T-helper 1 cell (primary cell): ENCODE measurements around the gene RBM8A.

Experiments used
- DNase-seq, 5 donors: peaks; one replicate each; pipeline ENCODE4 v3.0.0-alpha.2; 2012 to 2020

Gene RBM8A

DNA sequence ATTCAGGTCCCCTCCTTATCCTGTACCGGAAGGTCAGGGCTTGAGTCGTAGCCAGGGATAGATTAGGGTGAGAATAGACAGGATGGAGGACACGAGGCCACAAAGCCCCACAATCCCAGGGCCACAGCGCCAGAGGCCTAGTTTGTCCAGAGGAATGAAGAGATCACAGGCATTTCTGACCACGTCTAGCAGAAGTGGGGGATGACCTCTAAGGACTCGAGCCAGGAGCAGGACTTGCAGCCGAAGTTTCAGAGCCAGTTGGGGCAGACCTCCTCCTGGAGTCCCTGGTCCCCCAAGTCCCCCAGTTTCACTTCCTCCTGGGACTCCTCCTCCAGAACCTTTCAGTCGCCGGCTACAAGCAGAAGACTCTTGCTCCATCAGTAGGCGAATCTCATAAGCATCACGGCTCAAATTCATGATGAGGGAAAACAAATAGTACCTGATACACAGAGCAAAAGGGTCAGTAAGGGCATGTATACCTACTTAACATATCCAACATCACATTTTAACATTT lies 15.1 kb downstream of the RBM8A start:
- DNase-seq, result no peak

DNA sequence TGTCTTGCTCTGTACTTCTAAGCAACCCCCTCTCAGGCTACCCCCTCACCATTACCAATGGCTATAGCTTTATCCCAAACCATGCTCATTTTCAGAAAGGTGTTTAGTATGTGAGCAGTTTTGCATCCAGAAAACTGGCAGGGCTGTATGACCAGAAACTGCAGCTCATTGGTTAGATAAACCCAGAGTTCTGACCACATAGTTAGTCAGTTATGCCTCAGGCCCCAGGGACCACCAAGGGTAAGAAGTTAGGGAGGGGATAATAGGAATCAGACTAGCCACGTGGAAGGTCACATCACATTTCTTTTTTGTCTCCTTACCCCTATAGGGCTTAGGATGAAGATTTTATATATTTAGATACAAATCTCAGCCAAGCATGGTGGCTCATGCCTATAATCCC lies 18.6 kb downstream of the RBM8A start:
- no peak for DNase-seq

DNA sequence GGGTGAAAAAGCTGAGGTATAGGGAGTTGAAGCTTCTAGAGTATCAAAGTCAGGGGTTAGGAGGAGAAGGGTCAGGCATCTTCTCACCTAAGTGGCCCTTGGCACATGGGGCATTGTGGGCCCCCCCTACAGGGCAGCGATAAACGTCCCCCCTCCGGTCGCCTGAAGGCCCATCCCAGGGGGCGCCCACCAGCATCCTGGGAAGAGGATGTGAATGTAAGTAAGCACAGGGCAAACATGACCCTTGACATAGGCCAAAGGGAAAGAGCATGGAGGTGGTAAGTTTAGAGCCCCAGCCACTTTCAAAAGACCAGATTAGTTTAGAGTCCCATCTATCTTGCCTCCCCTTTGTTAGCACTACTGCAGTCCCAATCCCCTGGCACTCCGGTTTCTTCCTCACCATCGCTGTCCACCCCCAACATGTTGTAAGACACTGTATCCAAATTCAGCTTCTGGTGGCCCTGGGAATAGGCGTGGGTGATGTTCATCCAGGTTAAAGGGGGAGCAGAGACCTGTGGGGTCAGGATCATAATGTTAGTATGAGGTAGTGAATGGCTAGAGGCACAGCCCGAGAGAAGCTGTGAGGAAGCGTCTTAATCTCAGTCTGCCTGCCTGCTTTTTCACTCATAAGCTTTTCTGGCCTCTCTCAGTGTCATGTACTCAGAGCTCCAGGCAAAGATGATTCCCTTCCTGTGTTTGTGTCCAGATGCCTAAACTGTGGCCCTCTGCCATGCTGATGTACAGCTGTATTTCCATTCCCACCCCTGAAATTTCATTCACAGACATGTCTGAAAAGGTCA lies 20.1 kb downstream of the RBM8A start:
- no peak for DNase-seq

DNA sequence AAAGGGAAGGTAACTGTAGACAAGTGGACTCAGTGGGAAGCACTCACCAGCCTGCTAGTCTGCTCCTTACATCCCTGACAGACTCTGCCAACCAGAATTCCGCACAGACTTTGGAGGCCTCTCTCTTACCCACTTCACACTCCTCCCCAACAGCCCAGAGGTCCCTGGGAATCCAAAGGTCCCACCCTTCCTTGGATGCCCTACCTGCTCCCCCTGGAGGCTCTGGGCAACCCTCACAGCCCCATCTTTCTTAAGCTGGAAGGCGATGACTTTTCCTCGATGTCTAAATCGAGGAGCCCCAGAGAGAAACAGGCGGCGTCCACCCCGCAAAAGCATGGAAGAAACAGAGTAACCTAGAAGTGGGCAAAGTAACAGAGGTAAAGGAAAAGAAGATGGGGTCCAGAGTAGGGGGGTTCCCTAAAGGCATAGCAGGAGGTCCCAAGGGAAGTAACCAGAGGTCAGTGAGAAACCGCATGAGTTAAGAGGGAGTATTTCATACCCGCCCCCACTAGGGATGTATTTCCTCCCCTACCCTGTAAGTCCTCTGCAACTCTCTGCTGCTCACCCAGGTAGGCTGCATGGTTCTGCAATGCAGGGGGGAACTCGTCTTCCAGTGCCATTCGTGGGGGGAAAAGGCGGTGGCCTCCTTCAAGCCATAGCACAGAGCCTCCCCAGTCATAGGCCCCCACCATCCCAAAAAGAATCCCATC lies 25.8 kb downstream of the RBM8A start:
- DNase-seq, result no peak

DNA sequence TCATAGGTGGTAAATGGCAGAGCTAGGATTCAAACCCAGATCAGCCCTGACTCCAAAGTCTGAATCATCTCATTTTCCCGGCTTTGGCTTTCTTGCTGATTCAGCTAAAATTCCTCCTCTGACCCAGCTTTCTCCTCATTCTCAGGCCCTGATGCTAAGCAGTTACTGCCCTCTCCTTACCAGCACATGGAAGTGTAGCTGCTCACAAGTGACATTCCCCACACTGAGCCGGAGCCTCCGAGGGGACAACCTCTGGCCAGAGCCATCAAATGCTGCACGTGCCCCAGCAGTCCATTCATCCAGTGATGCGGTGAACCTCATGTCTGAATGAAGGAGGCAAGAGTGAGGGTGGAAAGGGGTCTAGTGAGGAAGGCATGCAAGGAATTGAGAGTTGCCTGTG lies 28.5 kb downstream of the RBM8A start:
- no peak for DNase-seq

DNA sequence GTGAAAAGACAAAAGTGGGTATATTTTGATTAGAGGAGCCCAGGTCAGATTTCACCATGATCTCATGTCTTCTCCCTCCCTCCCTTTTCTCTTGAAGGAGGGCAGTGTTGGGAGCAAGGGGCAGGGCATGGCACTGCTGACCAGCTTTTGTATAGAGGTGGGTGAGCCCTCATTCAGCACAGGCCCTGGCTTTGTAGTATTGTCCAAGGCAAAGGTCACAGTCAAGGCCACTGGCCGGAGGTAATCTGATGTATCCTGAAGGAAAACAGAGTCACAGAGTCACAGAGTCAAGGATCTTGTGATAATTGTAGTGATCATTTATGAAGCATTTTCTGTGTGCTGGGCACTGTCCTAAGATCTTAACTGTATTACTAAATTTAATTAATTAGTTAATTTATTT lies 29.3 kb downstream of the RBM8A start:
- no peak for DNase-seq

DNA sequence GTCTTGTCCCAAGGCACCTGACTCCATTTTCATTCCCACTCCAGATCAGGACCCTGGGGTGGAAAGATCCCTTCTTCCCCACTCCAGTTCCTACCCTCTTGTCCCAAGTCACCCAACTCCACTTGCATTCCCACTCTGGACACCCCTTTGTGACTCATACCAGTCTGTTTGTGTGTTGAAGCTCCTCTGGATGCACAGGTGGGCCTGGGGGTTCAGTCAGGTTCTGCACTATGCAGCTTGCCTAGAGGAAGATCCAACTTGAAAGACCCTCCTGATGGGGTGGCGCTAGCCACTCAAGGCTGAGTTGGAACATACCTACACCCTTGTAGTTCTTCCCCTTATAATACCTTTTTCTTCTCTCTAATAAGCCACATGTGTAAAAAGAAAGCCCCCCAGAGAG lies 31.8 kb downstream of the RBM8A start:
- DNase-seq, result no peak

DNA sequence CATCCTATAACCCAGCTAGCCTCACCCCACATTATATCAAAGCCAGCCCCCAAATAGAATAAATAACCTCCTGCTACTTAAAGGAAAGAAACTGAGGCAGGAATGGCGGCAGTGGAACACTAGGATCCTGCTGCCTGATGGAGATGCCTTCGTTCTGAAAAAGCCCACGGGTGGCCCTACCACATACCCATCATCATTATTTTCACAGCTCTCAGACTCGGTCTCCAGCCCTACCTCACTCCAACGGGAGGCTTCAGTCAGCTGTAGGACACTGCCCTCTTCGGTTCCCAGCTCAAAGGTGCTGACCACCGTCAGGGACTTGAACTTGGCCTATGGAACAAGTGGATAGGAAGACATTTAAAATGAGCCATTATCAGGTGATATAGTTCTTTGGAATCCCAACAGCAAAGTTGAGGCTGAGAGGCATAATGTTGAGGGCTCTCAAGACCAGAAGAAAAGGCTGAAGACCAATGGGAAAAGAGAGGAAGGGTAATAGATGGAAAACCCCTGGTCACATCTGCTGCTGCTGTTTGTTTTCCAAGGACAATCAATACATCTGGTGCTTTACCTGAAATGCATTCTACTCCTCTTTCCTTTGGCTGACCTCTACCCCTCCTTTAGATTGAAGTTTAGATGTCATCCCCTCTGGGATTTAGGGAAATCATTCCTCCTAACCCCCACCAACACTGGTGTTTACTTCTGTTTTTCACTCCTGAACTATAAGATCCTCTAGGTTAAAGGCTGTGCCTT lies 33.8 kb downstream of the RBM8A start:
- no peak for DNase-seq

DNA sequence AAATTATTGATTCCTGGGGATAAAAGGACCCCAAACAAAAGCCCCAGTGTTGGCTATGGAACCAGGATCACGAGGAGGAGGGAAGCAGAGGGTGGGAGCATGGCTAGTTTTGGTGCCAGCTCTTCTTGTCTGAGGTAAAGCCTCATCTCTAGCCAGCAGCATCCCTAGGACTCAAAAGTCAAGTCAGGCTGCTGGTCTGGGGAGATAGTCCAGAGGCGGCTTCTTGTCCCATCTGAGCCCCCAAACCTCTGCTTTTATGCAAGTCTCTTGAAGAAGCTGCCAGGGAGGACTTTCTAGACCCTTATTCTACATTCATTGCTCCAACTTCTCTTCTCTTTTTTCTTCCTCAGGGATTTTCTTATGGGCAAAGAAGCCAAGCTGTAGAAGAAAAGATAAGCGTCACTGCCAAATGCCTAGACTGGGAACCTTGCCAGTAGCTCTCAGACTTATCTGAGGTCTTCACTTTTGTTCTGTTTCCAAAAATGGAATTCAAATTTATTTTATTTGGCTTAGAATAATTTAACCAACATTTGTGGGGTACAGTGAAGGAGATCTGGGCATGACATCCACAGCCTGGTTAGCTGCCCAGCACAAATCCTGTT lies 34.7 kb downstream of the RBM8A start:
- DNase-seq, result no peak

DNA sequence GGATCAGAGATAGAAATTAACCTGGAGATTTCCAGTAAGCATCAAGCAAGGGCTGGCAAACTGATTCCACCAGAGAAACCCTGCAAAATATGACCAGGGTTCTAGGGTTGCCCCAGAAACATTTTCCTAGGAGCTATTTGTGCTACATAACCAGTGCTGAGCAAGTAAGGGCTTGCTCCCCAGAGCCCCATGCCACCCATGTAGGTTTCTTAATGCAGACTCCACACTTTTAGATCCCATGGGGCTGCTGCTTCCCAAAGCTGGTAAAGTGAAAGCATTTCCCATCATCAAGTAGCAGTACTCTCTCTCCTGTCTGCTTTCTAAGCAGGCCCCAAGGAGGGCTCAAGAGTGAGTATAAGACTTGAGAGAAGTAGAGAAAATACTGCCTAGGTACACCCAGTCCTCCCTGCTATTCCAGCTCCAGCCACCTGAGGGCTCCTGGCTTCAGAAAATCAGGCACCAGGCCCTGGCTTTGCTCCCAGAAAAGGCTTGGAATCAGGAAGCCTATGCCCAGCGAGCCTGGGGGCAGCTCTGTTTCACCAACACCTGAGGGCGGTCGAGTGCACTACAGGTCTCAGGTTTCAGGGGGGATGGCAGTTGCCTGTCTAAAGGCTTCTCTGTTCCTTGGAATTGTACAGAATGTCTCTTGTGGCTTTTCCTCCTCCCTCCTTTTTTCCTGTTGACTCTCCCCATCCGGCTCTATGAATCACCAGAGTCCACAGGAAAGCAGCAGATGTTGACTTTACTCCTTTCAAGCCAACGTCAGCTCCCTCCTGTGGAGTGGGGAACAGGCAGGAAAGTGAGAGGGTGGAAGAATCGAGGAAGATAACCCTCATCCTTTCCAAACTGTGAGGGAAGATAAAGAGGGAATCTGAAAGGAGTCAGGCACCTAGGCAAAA lies 35.4 kb downstream of the RBM8A start:
- peak in 4 of 5 donors; percentile 21 to 42 (median 26) for DNase-seq

DNA sequence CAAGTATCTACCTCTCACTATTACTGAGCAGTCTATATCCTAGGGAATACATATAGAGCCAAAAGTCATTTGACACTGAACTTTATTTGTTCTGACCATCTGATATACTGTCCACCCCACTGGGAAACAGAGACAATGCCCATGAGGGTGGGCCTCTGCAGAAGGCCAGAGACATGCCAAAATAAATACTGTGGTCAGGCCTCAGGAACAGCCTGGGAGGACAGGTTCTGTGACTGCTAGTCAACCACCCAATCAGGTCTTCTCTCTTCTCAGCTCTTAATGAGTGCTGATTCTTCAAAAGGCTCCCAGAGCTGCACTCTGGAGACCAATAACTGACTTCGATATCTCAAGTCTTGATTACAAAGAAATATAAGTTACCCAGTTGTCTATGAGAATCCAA lies 36.1 kb downstream of the RBM8A start:
- DNase-seq, result no peak

DNA sequence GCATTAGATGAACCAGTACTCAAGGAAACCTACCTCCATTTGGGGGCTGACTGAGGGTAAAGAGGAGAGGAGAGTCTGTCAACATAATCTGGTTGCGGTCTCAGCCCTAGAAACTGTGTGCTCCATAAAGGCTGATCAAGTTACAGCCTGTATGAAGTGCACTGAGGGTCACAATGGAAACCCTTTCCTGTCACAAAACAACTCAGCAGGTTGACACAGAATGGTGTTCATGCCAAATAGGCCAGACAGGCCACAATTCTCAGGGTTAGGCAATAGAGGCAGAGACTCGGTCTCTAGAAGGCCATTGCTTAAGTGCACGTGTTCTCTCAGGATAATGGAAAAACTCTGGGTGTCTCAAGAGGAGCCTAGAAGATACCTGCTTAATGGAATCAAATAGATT lies 37.6 kb downstream of the RBM8A start:
- no peak for DNase-seq

DNA sequence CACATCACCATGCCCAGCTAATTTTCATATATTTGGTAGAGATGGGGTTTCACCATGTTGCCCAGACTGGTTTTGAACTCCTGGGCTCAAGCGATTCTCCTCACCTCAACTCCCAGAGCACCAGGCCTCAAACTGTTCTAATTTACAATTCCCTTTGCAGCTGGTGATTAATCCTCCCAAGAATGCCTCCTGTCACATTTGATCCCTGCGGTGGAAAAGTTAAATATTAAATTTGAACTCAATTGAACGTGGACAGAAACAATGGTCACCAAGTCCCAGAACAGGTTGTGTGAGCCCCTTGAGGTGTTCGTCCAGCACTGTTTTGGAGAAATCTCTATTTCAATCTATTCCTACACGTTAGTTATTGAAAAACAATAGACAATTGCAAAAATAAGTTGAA lies 39.7 kb downstream of the RBM8A start:
- no peak for DNase-seq

DNA sequence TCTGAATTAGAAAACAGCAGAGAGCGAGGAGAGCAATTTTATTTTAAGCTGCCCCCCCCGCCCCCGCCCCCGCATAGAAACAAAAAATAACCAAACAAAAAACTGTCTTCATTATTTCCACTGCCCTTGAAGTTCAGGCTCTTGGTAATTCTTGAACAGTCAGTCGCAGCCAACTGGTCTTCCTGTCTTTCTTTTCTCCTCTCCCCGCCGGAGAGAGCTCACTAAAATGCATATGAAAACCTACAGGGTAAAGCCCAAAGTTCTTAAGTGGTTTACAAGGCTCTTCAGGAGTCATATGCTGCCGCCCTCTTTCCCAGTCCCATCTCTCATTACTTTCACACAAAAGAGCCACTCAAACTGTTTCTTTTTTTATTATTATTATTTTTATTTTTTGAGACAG lies 40.5 kb downstream of the RBM8A start:
- no peak for DNase-seq

DNA sequence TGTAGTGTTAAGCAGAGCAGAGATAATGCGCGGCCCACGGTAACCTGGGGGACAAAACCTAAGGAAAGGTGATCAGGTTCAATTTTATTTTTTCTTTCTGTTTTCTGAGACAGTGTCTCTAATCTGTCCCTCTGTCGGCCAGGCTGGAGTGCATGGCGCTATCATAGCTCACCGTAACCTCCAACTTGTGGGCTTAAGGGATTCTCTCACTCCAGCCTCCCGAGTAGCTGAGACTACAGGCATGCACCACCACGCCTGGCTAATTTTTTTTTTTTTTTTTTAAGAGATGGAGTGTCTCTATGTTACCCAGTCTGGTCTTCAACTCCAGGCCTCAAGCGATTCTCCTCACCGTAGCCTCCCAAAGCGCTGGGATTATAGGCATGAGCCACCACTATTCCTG lies 40.9 kb downstream of the RBM8A start:
- no peak for DNase-seq

DNA sequence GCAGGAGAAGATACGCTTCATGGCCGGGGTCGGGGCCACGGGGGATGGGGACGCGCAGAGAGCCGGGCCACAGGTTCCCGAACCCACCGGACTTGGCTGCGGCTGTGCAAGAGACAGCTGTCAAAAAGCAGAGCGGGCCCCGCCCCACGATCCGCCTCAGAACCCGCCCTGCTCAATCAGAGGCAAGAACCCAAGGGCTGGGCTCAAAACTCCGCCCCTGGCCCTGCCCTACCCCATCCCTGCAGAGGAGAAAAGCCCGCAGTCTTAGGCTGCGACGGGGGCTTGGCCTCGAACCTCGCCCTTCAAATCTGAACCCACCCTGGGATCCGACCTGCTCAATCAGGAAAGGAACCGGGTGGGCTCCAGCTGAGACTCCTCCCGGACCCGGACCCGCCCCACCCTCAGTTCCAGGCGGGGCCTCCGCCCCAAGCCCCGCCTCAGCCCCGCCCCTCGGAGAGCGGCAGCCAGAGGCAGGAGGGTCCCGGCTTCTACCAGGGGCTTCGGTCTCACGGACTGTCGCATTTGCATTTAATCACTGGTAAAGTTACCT lies 41.5 kb downstream of the RBM8A start, which contains the start of gene ANKRD35:
ANKRD35 (minus strand) TSS at position 129 of the 550 bp plus-strand sequence; CDS start at position 21, 108 bp downstream.
- DNase-seq, result peak; percentile 73 to 85 (median 83)

DNA sequence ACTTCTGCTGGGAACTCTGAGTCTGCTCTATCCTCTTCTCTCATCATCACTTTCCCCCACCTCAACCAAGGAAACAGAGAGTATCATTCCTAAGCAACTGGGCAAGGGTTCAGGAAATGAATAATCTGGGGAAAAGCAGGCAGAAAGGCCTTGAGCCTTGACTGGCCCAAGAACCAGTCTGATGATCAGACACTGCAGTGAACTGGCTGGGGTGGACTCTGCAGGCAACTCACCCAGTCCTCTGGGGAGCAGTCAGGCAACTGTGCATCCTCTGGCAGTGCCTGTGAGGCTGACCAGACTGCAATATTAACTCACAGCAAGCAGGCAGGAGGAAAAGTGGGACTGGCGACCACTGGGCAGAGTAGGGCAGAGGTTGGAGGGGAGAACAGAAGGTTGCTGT lies 42.6 kb downstream of the RBM8A start:
- no peak for DNase-seq

DNA sequence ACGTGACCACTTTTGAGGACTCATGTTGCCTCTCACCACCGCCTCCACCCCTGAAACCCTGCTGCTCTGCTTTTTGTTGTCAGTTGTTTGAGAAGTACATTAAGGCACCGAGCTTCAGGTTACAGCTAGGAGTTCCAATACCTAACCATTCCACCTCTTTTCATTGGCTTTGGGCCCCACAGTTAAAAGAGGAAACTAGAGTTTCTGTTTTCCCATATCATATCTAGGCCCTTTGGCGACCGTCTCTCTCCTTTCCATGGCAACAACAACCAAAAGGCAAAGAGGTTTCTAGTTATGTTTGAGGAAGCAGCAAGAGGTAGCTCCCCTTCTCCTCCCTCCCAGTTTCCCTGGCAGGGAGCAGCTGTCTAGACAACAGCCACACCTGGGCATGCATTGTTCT lies 47.5 kb downstream of the RBM8A start:
- DNase-seq, result no peak

DNA sequence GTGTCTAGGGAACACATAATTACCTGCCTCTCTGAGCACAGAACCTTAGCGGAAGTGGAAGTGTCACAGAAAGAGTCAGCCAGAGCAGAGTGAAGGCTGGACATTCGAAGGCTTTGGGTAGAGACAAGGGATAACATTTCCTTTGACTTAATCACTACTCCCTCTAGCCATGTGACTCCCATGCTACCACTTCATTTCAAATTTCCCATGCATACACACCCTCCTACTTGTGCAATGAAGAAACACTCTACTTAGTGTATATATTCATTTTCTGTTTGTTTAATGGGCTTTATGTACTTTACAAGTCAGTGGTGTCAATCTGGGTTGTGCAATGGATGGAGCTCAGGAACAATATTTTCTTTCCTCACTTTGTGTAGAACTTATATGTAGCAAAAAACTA lies 48.6 kb downstream of the RBM8A start:
- DNase-seq, result no peak

DNA sequence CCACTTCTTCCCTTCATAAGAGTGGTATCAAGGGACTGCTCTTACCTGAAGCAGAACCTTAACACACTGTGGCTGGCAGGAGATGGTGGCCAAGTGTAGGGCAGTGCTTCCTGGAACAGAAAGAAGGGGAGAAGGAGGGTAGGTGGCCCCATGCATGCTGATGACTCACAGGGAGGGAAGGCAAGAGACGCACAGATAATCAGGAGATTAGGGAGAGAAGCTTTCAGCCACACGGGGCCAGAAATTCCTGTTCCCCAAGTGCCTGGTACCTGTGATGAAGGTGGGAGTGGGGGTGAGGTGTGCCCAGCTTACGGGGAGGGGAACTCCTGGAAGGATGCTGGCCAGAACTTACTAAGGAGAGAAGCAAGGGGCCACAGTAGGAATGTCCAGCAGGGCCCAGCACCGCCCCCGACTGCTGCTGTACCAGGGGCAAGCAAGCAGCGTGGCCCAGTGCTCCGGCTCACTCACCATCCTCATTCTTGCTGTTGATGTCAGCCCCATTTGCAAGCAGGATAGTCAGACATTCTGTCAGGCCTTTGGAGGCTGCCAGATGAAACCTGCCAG lies 49.3 kb downstream of the RBM8A start:
- no peak for DNase-seq

DNA sequence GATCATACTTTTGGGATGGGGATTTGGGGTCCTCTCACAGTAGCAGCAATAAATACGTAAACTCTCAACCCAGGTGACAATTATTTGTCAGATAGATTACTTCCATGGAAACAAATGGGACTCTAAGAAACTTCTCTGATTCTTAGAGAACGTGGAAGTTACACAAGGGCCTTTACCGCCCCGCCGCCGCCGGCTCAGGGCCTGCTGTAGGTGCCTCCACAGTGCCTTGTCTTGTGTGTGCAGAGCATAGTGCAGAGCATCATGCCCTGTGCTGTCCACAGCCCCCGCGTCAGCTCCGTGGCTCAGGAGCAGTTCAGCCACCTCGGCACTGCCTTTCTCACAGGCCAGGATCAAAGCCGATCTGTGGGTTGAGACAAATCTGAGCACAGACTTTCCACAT lies 52.6 kb downstream of the RBM8A start:
- no peak for DNase-seq
